Gastrocnemius medialis (tissue), 4 donors: Measurements from ENCODE around the gene GADD45G. TPM values are rescaled to one million over a fixed set of nuclear protein-coding genes. Genes with fewer than 3 reads are reported as not detected.

ENCODE experiments used
- ATAC-seq, 2 donors: fragments of 150-250 bp; one replicate each; pipeline ENCODE4 v1.9.1; 2016
- DNase-seq, 2 donors: peaks; one replicate each; pipeline ENCODE4 v3.0.0-alpha.2; 2019
- H3K27ac ChIP-seq, 4 donors: fragments of 200-600 bp; sonication (generic); 1 replicate in 1 of 4; 2 replicates in 3 of 4; pipeline ENCODE4 v1.5.1; 2016 to 2018; ENCODE audit warnings: mild to moderate bottlenecking in 2 of 4, moderate library complexity in 1 of 4
- H3K27me3 ChIP-seq, 3 donors: fragments of 200-600 bp; sonication (generic) in 2 of 3; 1 replicate in 1 of 3; 2 replicates in 2 of 3; pipeline versions ENCODE4 v1.5.1 to v1.6.0; 2016 to 2019; ENCODE audit warnings: mild to moderate bottlenecking in 1 of 3, moderate library complexity in 1 of 3
- H3K36me3 ChIP-seq, 2 donors: fragments of 200-600 bp; sonication (generic) in 1 of 2; one replicate each; pipeline ENCODE4 v1.5.1; 2017 to 2018
- H3K4me1 ChIP-seq, 2 donors: fragments of 200-600 bp; sonication (generic) in 1 of 2; one replicate each; pipeline ENCODE4 v1.5.1; 2016 to 2017; ENCODE audit warnings: mild to moderate bottlenecking in 2 of 2
- H3K4me3 ChIP-seq, 4 donors: fragments of 200-600 bp; sonication (generic) in 3 of 4; 1 replicate in 1 of 4; 2 replicates in 3 of 4; pipeline ENCODE4 v1.5.1; 2016 to 2019; ENCODE audit warnings: mild to moderate bottlenecking in 2 of 4
- H3K9me3 ChIP-seq, 3 donors: fragments of 200-600 bp; sonication (generic) in 2 of 3; 1 replicate in 1 of 3; 2 replicates in 2 of 3; pipeline ENCODE4 v1.5.1; 2016 to 2019
- POLR2A ChIP-seq, 2 donors: fragments of 450-650 bp; IDR thresholded peaks; one replicate each; pipeline ENCODE4 v1.6.1; 2017; ENCODE audit warnings: antibody characterized with exemption in 2 of 2, mild to moderate bottlenecking in 2 of 2, moderate library complexity in 2 of 2
- in situ Hi-C, 4 donors: fragments of 200-750 bp; cut with MboI; loops; one replicate each; pipeline versions ENCODE4 v1.15.0 to v1.8.0; 2017; ENCODE audit warnings: low sequenced_read_pairs in 4 of 4
- intact Hi-C: fragments of 100-400 bp; cut with DNase I; formaldehyde crosslinking; loops from one replicate; pipeline ENCODE4 v1.15.1; 2023; ENCODE audit warnings: low total_unique reads
- total RNA-seq, 4 donors: library from RNA; depleted of rRNA; stranded (reverse); fragments of >200 nt; gene quantifications; one replicate each; pipeline versions ENCODE4 v1.1.0 to v1.2.3, GENCODE V29; 2016
- TF ChIP-seq, protein P1 (sequence below), 5 experiments: fragments of 450-650 bp in 3 of 5; fragments of 200-600 bp in 2 of 5; sonication (generic) in 2 of 5; IDR thresholded peaks in 4 of 5; conservative IDR thresholded peaks in 1 of 5; 1 replicate in 4 of 5; 2 replicates in 1 of 5; pipeline ENCODE4 v1.5.1; 2016 to 2019; ENCODE audit warnings: antibody characterized with exemption in 5 of 5, mild to moderate bottlenecking in 3 of 5, moderate library complexity in 3 of 5

The GADD45G gene
- total RNA-seq, 4 donors from 2014 or later: 84.6 to 154 (median 117) TPM

DNA sequence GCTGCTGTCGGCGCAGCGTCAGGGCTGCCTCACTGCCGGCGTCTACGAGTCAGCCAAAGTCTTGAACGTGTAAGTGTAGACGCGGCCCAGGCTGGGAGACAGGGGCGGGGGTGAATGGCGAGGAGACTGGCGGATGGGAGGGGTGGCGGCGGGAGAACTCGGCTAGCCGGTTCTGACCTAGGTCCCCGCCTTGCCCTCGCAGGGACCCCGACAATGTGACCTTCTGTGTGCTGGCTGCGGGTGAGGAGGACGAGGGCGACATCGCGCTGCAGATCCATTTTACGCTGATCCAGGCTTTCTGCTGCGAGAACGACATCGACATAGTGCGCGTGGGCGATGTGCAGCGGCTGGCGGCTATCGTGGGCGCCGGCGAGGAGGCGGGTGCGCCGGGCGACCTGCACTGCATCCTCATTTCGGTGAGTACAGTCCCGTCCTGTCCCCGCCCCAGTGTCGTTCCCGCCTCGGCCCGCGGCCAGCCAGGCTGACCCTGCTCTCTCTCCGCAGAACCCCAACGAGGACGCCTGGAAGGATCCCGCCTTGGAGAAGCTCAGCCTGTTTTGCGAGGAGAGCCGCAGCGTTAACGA lies 745 bp downstream of the GADD45G start:
- in situ Hi-C loops: loop anchor here (25.0 kb wide), 1 partner anchor 282 kb away; no protein-coding TSS in a partner anchor
- peaks cover 0 to 14% of the 10 kb centered on the region in 2 donors for H3K36me3 ChIP-seq
- no peak for TF ChIP-seq POLR2A (IDR thresholded peaks at IDR 0.05)
- TF ChIP-seq, protein P1, sequence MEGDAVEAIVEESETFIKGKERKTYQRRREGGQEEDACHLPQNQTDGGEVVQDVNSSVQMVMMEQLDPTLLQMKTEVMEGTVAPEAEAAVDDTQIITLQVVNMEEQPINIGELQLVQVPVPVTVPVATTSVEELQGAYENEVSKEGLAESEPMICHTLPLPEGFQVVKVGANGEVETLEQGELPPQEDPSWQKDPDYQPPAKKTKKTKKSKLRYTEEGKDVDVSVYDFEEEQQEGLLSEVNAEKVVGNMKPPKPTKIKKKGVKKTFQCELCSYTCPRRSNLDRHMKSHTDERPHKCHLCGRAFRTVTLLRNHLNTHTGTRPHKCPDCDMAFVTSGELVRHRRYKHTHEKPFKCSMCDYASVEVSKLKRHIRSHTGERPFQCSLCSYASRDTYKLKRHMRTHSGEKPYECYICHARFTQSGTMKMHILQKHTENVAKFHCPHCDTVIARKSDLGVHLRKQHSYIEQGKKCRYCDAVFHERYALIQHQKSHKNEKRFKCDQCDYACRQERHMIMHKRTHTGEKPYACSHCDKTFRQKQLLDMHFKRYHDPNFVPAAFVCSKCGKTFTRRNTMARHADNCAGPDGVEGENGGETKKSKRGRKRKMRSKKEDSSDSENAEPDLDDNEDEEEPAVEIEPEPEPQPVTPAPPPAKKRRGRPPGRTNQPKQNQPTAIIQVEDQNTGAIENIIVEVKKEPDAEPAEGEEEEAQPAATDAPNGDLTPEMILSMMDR (IDR thresholded peaks at IDR 0.05 in 4 of 5, conservative IDR thresholded peaks at IDR 0.05 in 1 of 5): no peak
- no peaks in the 10 kb centered on the region for H3K9me3 ChIP-seq
- H3K27me3 ChIP-seq: no peaks in the 10 kb centered on the region
- intact Hi-C loops: loop anchor here (1.0 to 10.0 kb wide), 6 partner anchors 34 to 1817 kb away; partner anchors contain the start of gene NFIL3
- DNase-seq: peak; percentile 57
- peaks cover 18 to 32% of the 10 kb centered on the region in 2 donors for H3K4me1 ChIP-seq
- H3K27ac ChIP-seq: peak overlapping the region; percentile 92 to 94 (median 94)
- peak; percentile 0 to 9 for ATAC-seq
- H3K4me3 ChIP-seq: peak overlapping the region; percentile 73 to 84 (median 78)

DNA sequence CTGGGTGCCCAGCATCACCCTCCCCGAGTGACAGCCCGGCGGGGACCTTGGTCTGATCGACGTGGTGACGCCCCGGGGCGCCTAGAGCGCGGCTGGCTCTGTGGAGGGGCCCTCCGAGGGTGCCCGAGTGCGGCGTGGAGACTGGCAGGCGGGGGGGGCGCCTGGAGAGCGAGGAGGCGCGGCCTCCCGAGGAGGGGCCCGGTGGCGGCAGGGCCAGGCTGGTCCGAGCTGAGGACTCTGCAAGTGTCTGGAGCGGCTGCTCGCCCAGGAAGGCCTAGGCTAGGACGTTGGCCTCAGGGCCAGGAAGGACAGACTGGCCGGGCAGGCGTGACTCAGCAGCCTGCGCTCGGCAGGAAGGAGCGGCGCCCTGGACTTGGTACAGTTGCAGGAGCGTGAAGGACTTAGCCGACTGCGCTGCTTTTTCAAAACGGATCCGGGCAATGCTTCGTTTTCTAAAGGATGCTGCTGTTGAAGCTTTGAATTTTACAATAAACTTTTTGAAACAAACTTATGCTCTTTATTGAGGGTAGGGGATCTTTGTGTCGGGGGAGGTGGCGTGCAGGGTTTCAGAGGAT lies 1.3 kb downstream of the GADD45G start:
- Histone ChIP-seq H3K4me3 (peak overlapping the region; percentile 73 to 84 (median 78)), H3K36me3 (peaks cover 0 to 14% of the 10 kb centered on the region in 2 donors), H3K27me3 (no peaks in the 10 kb centered on the region), H3K4me1 (peaks cover 18 to 32% of the 10 kb centered on the region in 2 donors), H3K27ac (peak overlapping the region; percentile 92 to 94 (median 94)), H3K9me3 (no peaks in the 10 kb centered on the region)
- TF ChIP-seq, protein P1 (IDR thresholded peaks at IDR 0.05 in 4 of 5, conservative IDR thresholded peaks at IDR 0.05 in 1 of 5): peak in 1 of 5 experiments; percentile 16
- TF ChIP-seq POLR2A (IDR thresholded peaks at IDR 0.05): peak in 1 of 2 donors; percentile 10
- in situ Hi-C loops: loop anchor here (25.0 kb wide), 1 partner anchor 281 kb away; no protein-coding TSS in a partner anchor
- intact Hi-C loops: loop anchor here (1.0 to 10.0 kb wide), 3 partner anchors 33 to 1589 kb away; no protein-coding TSS in a partner anchor
- ATAC-seq (peak in 1 of 2 donors; percentile 22), DNase-seq (peak; percentile 58 to 75)

DNA sequence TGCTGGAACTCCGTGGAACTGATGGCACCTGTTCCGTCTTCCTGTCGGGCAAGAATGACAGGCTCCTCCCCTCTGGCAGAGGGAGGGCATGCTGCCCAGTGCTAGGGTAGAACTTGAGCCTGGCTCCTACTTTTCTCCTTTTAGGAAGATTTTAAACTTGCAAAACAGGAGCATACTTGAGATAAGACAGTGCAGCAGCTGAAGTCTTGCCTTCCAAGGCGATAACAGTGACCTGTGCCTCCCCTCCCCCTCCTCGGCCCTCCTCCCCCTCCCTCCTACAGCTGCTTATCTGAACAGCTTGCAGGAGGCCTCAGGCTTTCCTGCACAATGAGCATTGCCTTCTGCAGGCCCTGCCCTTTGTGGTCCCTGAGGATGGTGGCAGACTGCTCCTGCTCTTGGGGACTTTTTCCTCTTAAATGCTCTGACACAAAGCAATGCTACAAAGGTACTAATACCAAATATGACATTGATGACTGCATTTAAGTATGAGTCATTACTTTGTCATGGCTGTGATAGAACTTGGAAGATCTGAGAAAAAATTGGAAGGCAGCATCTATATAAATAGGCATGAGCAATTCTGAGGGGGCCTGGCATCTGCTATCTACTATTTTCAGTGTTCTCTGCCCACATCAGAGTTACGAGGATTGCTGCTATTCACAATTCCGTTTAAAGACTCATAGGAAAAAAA lies 2.0 kb downstream of the GADD45G start:
- TF ChIP-seq, protein P1 (IDR thresholded peaks at IDR 0.05 in 4 of 5, conservative IDR thresholded peaks at IDR 0.05 in 1 of 5): no peak
- no peak for TF ChIP-seq POLR2A (IDR thresholded peaks at IDR 0.05)
- Histone ChIP-seq H3K9me3 (no peaks in the 10 kb centered on the region), H3K27me3 (no peaks in the 10 kb centered on the region), H3K36me3 (peaks cover 0 to 14% of the 10 kb centered on the region in 2 donors), H3K4me1 (peaks cover 18 to 32% of the 10 kb centered on the region in 2 donors), H3K27ac (peak overlapping the region; percentile 92 to 94 (median 94)), H3K4me3 (peak overlapping the region; percentile 73 to 84 (median 78))
- ATAC-seq: peak; percentile 8 to 47
- in situ Hi-C loops (loop anchor here (25.0 kb wide), 1 partner anchor 281 kb away; no protein-coding TSS in a partner anchor), intact Hi-C loops (loop anchor here (1.0 to 10.0 kb wide), 3 partner anchors 33 to 1588 kb away; no protein-coding TSS in a partner anchor)
- peak; percentile 49 to 76 for DNase-seq

DNA sequence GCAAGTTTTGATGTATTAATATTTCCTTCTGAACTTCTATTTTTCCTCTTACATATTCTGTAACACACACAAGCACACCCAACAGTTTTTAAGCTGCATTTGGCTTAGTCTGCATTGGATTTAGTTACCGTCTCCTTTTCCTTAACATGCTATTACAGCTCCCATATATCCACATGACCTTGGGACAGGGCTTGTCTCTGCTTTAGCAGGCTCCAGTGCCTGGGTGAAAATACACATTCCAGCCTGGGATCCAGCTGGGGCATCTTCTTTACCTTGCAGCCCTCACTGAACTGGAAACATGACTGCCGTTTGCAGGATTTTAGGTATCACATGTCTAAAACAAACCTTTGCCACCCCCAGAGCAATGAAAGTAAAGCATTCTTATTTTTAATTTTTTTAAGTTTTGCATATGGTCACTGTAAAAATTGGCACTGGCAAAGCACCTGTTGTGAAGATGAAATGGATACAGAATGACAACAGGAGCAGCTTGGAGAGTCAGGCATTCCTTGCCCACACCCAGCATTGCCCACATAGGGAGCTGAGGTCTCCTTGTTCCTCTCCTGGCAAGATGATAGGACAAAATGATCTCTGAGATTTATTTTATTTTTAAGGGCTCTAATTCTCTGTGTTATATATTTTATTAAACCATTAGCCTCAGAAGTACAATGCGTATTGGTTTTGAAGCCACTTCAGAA lies 4.0 kb downstream of the GADD45G start:
- Histone ChIP-seq H3K27ac (peak overlapping the region; percentile 92 to 94 (median 94)), H3K27me3 (no peaks in the 10 kb centered on the region), H3K36me3 (peaks cover 0 to 14% of the 10 kb centered on the region in 2 donors), H3K4me3 (no peak overlapping the region), H3K9me3 (no peaks in the 10 kb centered on the region), H3K4me1 (peaks cover 18 to 26% of the 10 kb centered on the region in 2 donors)
- intact Hi-C loops (loop anchor here (5.0 to 10.0 kb wide), 2 partner anchors 334 to 1586 kb away; no protein-coding TSS in a partner anchor), in situ Hi-C loops (loop anchor here (25.0 kb wide), 1 partner anchor 279 kb away; no protein-coding TSS in a partner anchor)
- no peak for TF ChIP-seq POLR2A (IDR thresholded peaks at IDR 0.05)
- TF ChIP-seq, protein P1 (IDR thresholded peaks at IDR 0.05 in 4 of 5, conservative IDR thresholded peaks at IDR 0.05 in 1 of 5): no peak
- peak; percentile 13 to 36 for ATAC-seq
- DNase-seq: peak in 1 of 2 donors; percentile 48
